BJ (cell line): ENCODE results near the gene TCFL5. TPM values are rescaled to one million over a fixed set of nuclear protein-coding genes. Genes with fewer than 3 reads are reported as not detected.

Experiments
- CTCF ChIA-PET: fragments of 350-600 bp; formaldehyde crosslinking; extraction: SDS; loops from one replicate; lab custom pipeline; 2021; ENCODE audit warnings: antibody characterized with exemption, inconsistent platforms; lab: Yijun Ruan, JAX
- POLR2A ChIA-PET: fragments of 300-600 bp; sonication (Branson Sonifier 250); formaldehyde crosslinking; extraction: SDS; loops from one replicate; lab custom pipeline; 2021; ENCODE audit warnings: antibody characterized with exemption; lab: Charles Lee
- DNase-seq: peaks from one replicate; pipeline ENCODE4 v3.0.0-alpha.2; 2011; ENCODE audit warnings: low read depth
- H3K27me3 ChIP-seq: 2 replicates; pipeline ENCODE4 v1.6.0; 2011; ENCODE audit warnings: low read length; ENCODE audit not compliant: control insufficient read depth, insufficient read depth
- H3K36me3 ChIP-seq: 2 replicates; pipeline ENCODE4 v1.5.1; 2011; ENCODE audit warnings: low read length; ENCODE audit not compliant: control insufficient read depth, insufficient read depth
- H3K4me3 ChIP-seq: 2 replicates; pipeline ENCODE4 v1.5.1; 2011; ENCODE audit warnings: low read depth, mild to moderate bottlenecking, control low read depth, low read length
- CTCF ChIP-seq: IDR thresholded peaks from 2 replicates; pipeline ENCODE4 v1.5.1; 2011; ENCODE audit warnings: low read depth, mild to moderate bottlenecking, control low read depth, inconsistent platforms, low read length, moderate library complexity; ENCODE audit not compliant: insufficient read depth
- polyA plus RNA-seq: library from polyadenylated mRNA; depleted of rRNA; stranded (reverse); fragments of >200 nt; gene quantifications from 2 replicates; pipeline ENCODE4 v1.2.3, GENCODE V29; 2011

TCFL5 gene
- polyA plus RNA-seq, 1 experiment = 8.5 TPM

DNA sequence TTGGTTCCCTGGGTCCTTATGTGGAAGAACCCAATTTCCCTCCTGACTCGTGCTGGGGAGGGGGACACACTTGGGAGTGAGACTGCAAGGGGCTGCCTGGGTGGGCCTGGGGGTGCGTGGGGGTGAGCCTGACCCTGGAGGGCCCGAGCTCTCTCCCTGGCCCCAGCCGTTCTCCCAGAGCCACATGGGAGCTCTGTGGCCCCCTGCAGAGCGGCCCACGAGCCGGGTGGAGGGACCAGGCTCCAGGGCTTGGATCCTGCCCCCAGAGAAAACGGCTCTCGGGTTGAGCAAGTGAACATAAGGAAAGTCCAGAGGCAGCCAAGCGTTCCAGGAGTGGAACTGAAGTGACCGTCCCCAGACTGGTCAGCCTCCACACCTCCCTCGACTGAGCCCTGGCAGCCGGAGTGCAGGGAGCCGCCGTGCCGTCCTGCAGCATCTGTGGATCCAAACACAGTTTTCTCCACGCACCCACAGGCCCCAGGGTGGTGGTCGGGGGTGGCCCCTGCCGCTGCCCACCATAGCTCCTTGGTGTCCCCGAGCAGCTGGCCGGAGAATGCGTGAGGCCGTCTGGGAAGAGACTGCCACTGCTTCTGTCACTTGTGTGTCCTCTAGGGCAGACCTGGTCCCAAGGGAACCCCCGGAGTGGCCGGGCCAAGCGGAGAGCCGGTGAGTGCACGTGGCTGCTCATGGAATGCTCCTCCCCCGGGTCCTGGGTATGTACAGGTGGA, 34.1 kb downstream of the TCFL5 start:
- Histone ChIP-seq H3K27me3 (no peaks in the 10 kb centered on the region), H3K36me3 (no peaks in the 10 kb centered on the region), H3K4me3 (no peak overlapping the region)
- no peak for DNase-seq
- CTCF ChIA-PET = no interaction called here
- no peak for TF ChIP-seq CTCF
- POLR2A ChIA-PET = no interaction called here

- Histone ChIP-seq H3K36me3 (no peaks in the 10 kb centered on the region), H3K4me3 (no peak overlapping the region), H3K27me3 (no peaks in the 10 kb centered on the region)
- DNase-seq = no peak
- POLR2A ChIA-PET = no interaction called here
- no peak for TF ChIP-seq CTCF
- CTCF ChIA-PET = no interaction called here
Observed at GRCh38 chr20:62826646-62827310, 34.8 kb downstream of the TCFL5 start.

GRCh38 chr20:62825986-62826645, 35.5 kb downstream of the TCFL5 start:
- ChIA-PET POLR2A (no interaction called here), CTCF (interaction anchor here (1.6 kb wide), 1 partner anchor 11 kb away, joined by 7 read pairs; no protein-coding TSS in a partner anchor)
- no peak for TF ChIP-seq CTCF
- no peak overlapping the region for H3K4me3 ChIP-seq
- no peaks in the 10 kb centered on the region for H3K27me3 ChIP-seq
- DNase-seq = no peak
- H3K36me3 ChIP-seq = no peaks in the 10 kb centered on the region

GRCh38 chr20:62825333-62825985, 36.2 kb downstream of the TCFL5 start:
- DNase-seq = no peak
- ChIA-PET CTCF (interaction anchor here (1.3 to 1.6 kb wide), 2 partner anchors 10 to 35 kb away, joined by 5 to 7 read pairs; no protein-coding TSS in a partner anchor), POLR2A (no interaction called here)
- H3K36me3 ChIP-seq = no peaks in the 10 kb centered on the region
- TF ChIP-seq CTCF = no peak
- H3K4me3 ChIP-seq = no peak overlapping the region
- no peaks in the 10 kb centered on the region for H3K27me3 ChIP-seq
